ENCODE measurements around the gene MVB12B. TPM values are rescaled to one million over a fixed set of nuclear protein-coding genes. Genes with fewer than 3 reads are reported as not detected.
"Not testable (repeated sequence)": the region's sequence is repeated elsewhere in the genome, so short reads cannot be mapped to it uniquely, and the experiment has no call there.

The MVB12B gene
- total RNA-seq, 2 experiments from 2014 or later: 14.3 to 15.3 TPM

DNA sequence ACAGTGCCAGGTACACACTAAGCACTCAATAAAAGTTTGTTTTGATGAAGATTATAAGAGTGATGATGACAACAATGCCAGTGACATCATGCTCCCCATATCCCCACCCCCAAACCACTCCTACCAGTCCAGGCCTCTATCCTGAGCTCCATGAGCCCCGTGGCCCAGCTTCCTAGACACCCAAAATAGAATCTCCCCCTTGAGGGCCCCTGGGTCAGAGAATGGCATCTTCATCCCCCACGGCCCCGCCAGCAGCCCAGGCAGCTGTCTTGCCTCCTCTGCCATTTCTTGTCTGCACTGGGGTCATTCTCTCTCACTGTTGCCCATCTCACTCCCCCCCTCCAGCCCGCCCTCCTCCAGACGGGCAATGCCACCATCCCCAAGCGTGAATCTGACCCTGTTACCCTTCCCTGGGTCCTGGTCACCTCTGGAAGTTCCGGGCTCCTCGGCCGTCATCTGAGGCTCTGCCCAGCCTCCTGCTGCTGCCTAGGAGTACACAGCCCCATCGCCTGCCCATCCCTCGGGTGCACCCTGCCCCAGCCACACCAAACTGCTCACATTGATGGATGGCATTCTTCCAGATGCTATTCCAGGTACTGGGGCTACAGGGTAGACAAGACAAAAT, 210.3 kb downstream of the MVB12B start:
- peaks cover 28% of the 10 kb centered on the region for H3K27me3 Mint-ChIP-seq
- H3K36me3 Mint-ChIP-seq (ENCODE audit: low read depth): no peaks in the 10 kb centered on the region
- ChIA-PET CTCF (no interaction called here), POLR2A (no interaction called here)
- H3K27ac Mint-ChIP-seq: no peak overlapping the region
- no peak for DNase-seq
- Histone ChIP-seq H3K9me3 (ENCODE audit: control insufficient read depth in 1 of 2, insufficient read depth in 1 of 2, low read length in 2 of 2) (no peaks in the 10 kb centered on the region), H3K4me1 (ENCODE audit: insufficient read depth, low read length) (peaks cover 2% of the 10 kb centered on the region), H3K36me3 (ENCODE audit: insufficient read depth, low read length) (no peaks in the 10 kb centered on the region), H3K27ac (ENCODE audit: low read depth in 1 of 2, low read length in 2 of 2) (no peak overlapping the region), H3K4me3 (ENCODE audit: low read length) (no peak overlapping the region), H3K27me3 (ENCODE audit: control insufficient read depth in 1 of 2, insufficient read depth in 2 of 2, low read length in 2 of 2) (peaks cover 0 to 5% of the 10 kb centered on the region in 2 experiments)
- H3K4me3 Mint-ChIP-seq: no peak overlapping the region
- intact Hi-C loops (cut with DNase I, micrococcal nuclease): no loop called here
- H3K4me1 Mint-ChIP-seq (ENCODE audit: low read depth): no peaks in the 10 kb centered on the region
- TF ChIP-seq, protein P1, sequence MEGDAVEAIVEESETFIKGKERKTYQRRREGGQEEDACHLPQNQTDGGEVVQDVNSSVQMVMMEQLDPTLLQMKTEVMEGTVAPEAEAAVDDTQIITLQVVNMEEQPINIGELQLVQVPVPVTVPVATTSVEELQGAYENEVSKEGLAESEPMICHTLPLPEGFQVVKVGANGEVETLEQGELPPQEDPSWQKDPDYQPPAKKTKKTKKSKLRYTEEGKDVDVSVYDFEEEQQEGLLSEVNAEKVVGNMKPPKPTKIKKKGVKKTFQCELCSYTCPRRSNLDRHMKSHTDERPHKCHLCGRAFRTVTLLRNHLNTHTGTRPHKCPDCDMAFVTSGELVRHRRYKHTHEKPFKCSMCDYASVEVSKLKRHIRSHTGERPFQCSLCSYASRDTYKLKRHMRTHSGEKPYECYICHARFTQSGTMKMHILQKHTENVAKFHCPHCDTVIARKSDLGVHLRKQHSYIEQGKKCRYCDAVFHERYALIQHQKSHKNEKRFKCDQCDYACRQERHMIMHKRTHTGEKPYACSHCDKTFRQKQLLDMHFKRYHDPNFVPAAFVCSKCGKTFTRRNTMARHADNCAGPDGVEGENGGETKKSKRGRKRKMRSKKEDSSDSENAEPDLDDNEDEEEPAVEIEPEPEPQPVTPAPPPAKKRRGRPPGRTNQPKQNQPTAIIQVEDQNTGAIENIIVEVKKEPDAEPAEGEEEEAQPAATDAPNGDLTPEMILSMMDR (IDR thresholded peaks at IDR 0.05): no peak
- H3K9me3 Mint-ChIP-seq: no peaks in the 10 kb centered on the region
- ATAC-seq (ENCODE audit: poor library complexity): no peak

DNA sequence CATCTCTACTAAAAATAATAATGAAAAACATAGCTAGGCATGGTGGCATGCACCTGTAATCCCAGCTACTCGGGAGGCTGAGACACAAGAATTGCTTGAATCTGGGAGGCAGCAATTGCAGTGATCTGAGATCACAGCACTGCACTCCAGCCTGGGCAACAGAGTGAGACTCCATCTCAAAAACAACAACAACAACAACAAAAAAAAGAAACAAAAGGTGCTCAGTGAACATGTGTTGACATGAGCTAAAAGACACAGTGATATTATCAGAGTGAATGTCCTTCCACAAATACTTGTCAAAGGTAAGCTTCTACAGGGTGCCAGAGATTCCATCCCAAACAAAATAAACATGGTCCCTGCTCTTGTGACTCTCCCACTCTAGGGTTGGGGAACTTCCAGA, 211.9 kb downstream of the MVB12B start:
- intact Hi-C loops (cut with DNase I, micrococcal nuclease): no loop called here

GRCh38 chr9:126540398-126540797, 213.8 kb downstream of the MVB12B start:
- CTCF ChIA-PET; H3K9me3 ChIP-seq (ENCODE audit: control insufficient read depth in 1 of 2, insufficient read depth in 1 of 2, low read length in 2 of 2); DNase-seq; H3K9me3 Mint-ChIP-seq; ATAC-seq (ENCODE audit: poor library complexity); intact Hi-C loops (cut with DNase I, micrococcal nuclease); H3K27me3 ChIP-seq (ENCODE audit: control insufficient read depth in 1 of 2, insufficient read depth in 2 of 2, low read length in 2 of 2); H3K27ac Mint-ChIP-seq; POLR2A ChIA-PET; H3K36me3 ChIP-seq (ENCODE audit: insufficient read depth, low read length); H3K4me1 Mint-ChIP-seq (ENCODE audit: low read depth); H3K36me3 Mint-ChIP-seq (ENCODE audit: low read depth); H3K4me3 ChIP-seq (ENCODE audit: low read length); H3K4me3 Mint-ChIP-seq; H3K27ac ChIP-seq (ENCODE audit: low read depth in 1 of 2, low read length in 2 of 2); H3K4me1 ChIP-seq (ENCODE audit: insufficient read depth, low read length): not testable (repeated sequence)
- H3K27me3 Mint-ChIP-seq: peaks cover 25% of the 10 kb centered on the region

More for the DNA sequence above, 211.9 kb downstream of the MVB12B start:
- no peak overlapping the region for H3K4me3 ChIP-seq (ENCODE audit: low read length)
- Mint-ChIP-seq H3K9me3 (no peaks in the 10 kb centered on the region), H3K36me3 (ENCODE audit: low read depth) (no peaks in the 10 kb centered on the region), H3K27ac (no peak overlapping the region), H3K27me3 (peaks cover 28% of the 10 kb centered on the region), H3K4me3 (no peak overlapping the region), H3K4me1 (ENCODE audit: low read depth) (no peaks in the 10 kb centered on the region)
- H3K4me1 ChIP-seq (ENCODE audit: insufficient read depth, low read length): peaks cover 2% of the 10 kb centered on the region
- DNase-seq: no peak
- H3K27ac ChIP-seq (ENCODE audit: low read depth in 1 of 2, low read length in 2 of 2): no peak overlapping the region
- CTCF ChIA-PET: no interaction called here
- H3K9me3 ChIP-seq (ENCODE audit: control insufficient read depth in 1 of 2, insufficient read depth in 1 of 2, low read length in 2 of 2): no peaks in the 10 kb centered on the region
- no peaks in the 10 kb centered on the region for H3K36me3 ChIP-seq (ENCODE audit: insufficient read depth, low read length)
- H3K27me3 ChIP-seq (ENCODE audit: control insufficient read depth in 1 of 2, insufficient read depth in 2 of 2, low read length in 2 of 2): peaks cover 0 to 5% of the 10 kb centered on the region in 2 experiments
- no peak for ATAC-seq (ENCODE audit: poor library complexity)
- TF ChIP-seq, protein P1 (IDR thresholded peaks at IDR 0.05): no peak
- POLR2A ChIA-PET: no interaction called here

- DNase-seq (no peak), ATAC-seq (ENCODE audit: poor library complexity) (no peak)
- no peak overlapping the region for H3K27ac Mint-ChIP-seq
- TF ChIP-seq, protein P1 (IDR thresholded peaks at IDR 0.05): no peak
- H3K4me1 Mint-ChIP-seq (ENCODE audit: low read depth): no peaks in the 10 kb centered on the region
- Histone ChIP-seq H3K9me3 (ENCODE audit: control insufficient read depth in 1 of 2, insufficient read depth in 1 of 2, low read length in 2 of 2) (no peaks in the 10 kb centered on the region), H3K27ac (ENCODE audit: low read depth in 1 of 2, low read length in 2 of 2) (no peak overlapping the region), H3K4me3 (ENCODE audit: low read length) (no peak overlapping the region), H3K36me3 (ENCODE audit: insufficient read depth, low read length) (no peaks in the 10 kb centered on the region), H3K27me3 (ENCODE audit: control insufficient read depth in 1 of 2, insufficient read depth in 2 of 2, low read length in 2 of 2) (peaks cover 0 to 2% of the 10 kb centered on the region in 2 experiments), H3K4me1 (ENCODE audit: insufficient read depth, low read length) (no peaks in the 10 kb centered on the region)
- H3K4me3 Mint-ChIP-seq: no peak overlapping the region
- intact Hi-C loops (cut with DNase I, micrococcal nuclease): no loop called here
- peaks cover 17% of the 10 kb centered on the region for H3K27me3 Mint-ChIP-seq
- no peaks in the 10 kb centered on the region for H3K36me3 Mint-ChIP-seq (ENCODE audit: low read depth)
- CTCF ChIA-PET: no interaction called here
- H3K9me3 Mint-ChIP-seq: no peaks in the 10 kb centered on the region
- POLR2A ChIA-PET: no interaction called here
Measured at GRCh38 chr9:126543490-126543889, 216.9 kb downstream of the MVB12B start.

Data from CD4-positive, alpha-beta T cell (primary cell).